HL-60 (cell line): ENCODE results near the gene ABHD4.

Experiments
- DNase-seq, 2 experiments: peaks; one replicate each; pipeline ENCODE4 v3.0.0-alpha.2; 2010 to 2020; ENCODE audit warnings: low read depth in 1 of 2, low spot score in 1 of 2
- H3K27ac ChIP-seq: fragments of 250-450 bp; sonication (Bioruptor Pico); replicated peaks from 2 replicates; pipeline ENCODE4 v1.5.1; 2020; ENCODE audit warnings: mild to moderate bottlenecking, moderate library complexity
- H3K27me3 ChIP-seq: fragments of 250-450 bp; sonication (Bioruptor Pico); 2 replicates; pipeline ENCODE4 v1.5.1; 2021; ENCODE audit warnings: mild to moderate bottlenecking, moderate library complexity; ENCODE audit not compliant: insufficient read depth, poor library complexity, severe bottlenecking
- H3K4me3 ChIP-seq: replicated peaks from 2 replicates; pipeline ENCODE4 v1.5.1; 2011; ENCODE audit warnings: mild to moderate bottlenecking, control low read depth, low read length; ENCODE audit not compliant: insufficient read depth
- CTCF ChIP-seq: IDR thresholded peaks from one replicate; pipeline ENCODE4 v1.5.1; 2011; ENCODE audit warnings: low read length, control low read depth, inconsistent platforms; ENCODE audit not compliant: insufficient read depth
- GABPA ChIP-seq: IDR thresholded peaks from 2 replicates; pipeline ENCODE4 v1.6.1; 2012; ENCODE audit warnings: low read depth
- POLR2AphosphoS5 ChIP-seq: IDR thresholded peaks from 2 replicates; pipeline ENCODE4 v1.6.1; 2012; ENCODE audit warnings: low read depth
- REST ChIP-seq: IDR thresholded peaks from 2 replicates; pipeline ENCODE4 v1.6.1; 2012; ENCODE audit warnings: low read depth; ENCODE audit not compliant: insufficient replicate concordance
- SPI1 ChIP-seq: IDR thresholded peaks from 2 replicates; pipeline ENCODE4 v1.6.1; 2012; ENCODE audit warnings: low read depth, mild to moderate bottlenecking, borderline replicate concordance

Gene ABHD4

GRCh38 chr14:22606380-22606779 is 8.3 kb downstream of the ABHD4 start:
- no peak overlapping the region for H3K4me3 ChIP-seq
- no peak for TF ChIP-seq REST
- no peak for TF ChIP-seq CTCF
- TF ChIP-seq GABPA: no peak
- TF ChIP-seq SPI1: no peak
- no peak for TF ChIP-seq POLR2AphosphoS5
- no peaks in the 10 kb centered on the region for H3K27me3 ChIP-seq
- no peak overlapping the region for H3K27ac ChIP-seq
- DNase-seq: no peak

- TF ChIP-seq REST (no peak), CTCF (no peak), SPI1 (no peak), POLR2AphosphoS5 (no peak), GABPA (no peak)
- DNase-seq: no peak
- Histone ChIP-seq H3K4me3 (no peak overlapping the region), H3K27me3 (no peaks in the 10 kb centered on the region), H3K27ac (no peak overlapping the region)
Measured at GRCh38 chr14:22607291-22607690, 9.2 kb downstream of the ABHD4 start.

GRCh38 chr14:22610931-22611330 is 12.8 kb downstream of the ABHD4 start:
- Histone ChIP-seq H3K4me3 (no peak overlapping the region), H3K27me3 (no peaks in the 10 kb centered on the region), H3K27ac (no peak overlapping the region)
- DNase-seq: peak in 1 of 2 experiments; percentile 18
- no peak for TF ChIP-seq REST
- TF ChIP-seq GABPA: no peak
- TF ChIP-seq POLR2AphosphoS5: no peak
- TF ChIP-seq CTCF: no peak
- no peak for TF ChIP-seq SPI1
